Suprapubic skin (tissue), 4 donors: ENCODE measurements around the gene ACVR1B.

ENCODE experiments used
- CTCF ChIP-seq, 2 donors: fragments of 200-600 bp in 1 of 2; fragments of 450-650 bp in 1 of 2; sonication (generic) in 1 of 2; IDR thresholded peaks; one replicate each; pipeline ENCODE4 v1.5.1; 2016 to 2019; ENCODE audit warnings: antibody characterized with exemption in 2 of 2, mild to moderate bottlenecking in 1 of 2, moderate library complexity in 1 of 2
- EP300 ChIP-seq: sonication (generic); formaldehyde crosslinking; IDR thresholded peaks from one replicate; pipeline ENCODE4 v1.6.1; 2017; ENCODE audit warnings: antibody characterized with exemption
- POLR2A ChIP-seq, 2 donors: fragments of 450-650 bp; IDR thresholded peaks; one replicate each; pipeline ENCODE4 v1.6.1; 2017; ENCODE audit warnings: antibody characterized with exemption in 2 of 2, mild to moderate bottlenecking in 2 of 2, moderate library complexity in 2 of 2
- POLR2AphosphoS5 ChIP-seq, 3 donors: sonication (generic); formaldehyde crosslinking; IDR thresholded peaks; one replicate each; pipeline ENCODE4 v1.6.1; 2017; ENCODE audit warnings: antibody characterized with exemption in 3 of 3

GRCh38 chr12:52041035-52041434 is 89.5 kb downstream of the ACVR1B start:
- TF ChIP-seq CTCF (IDR thresholded peaks at IDR 0.05) = no peak
- TF ChIP-seq POLR2A (IDR thresholded peaks at IDR 0.05) = no peak
- no peak for TF ChIP-seq EP300
- TF ChIP-seq POLR2AphosphoS5 (IDR thresholded peaks at IDR 0.05) = no peak
